ENCODE results near the gene OBP2A.

DNA sequence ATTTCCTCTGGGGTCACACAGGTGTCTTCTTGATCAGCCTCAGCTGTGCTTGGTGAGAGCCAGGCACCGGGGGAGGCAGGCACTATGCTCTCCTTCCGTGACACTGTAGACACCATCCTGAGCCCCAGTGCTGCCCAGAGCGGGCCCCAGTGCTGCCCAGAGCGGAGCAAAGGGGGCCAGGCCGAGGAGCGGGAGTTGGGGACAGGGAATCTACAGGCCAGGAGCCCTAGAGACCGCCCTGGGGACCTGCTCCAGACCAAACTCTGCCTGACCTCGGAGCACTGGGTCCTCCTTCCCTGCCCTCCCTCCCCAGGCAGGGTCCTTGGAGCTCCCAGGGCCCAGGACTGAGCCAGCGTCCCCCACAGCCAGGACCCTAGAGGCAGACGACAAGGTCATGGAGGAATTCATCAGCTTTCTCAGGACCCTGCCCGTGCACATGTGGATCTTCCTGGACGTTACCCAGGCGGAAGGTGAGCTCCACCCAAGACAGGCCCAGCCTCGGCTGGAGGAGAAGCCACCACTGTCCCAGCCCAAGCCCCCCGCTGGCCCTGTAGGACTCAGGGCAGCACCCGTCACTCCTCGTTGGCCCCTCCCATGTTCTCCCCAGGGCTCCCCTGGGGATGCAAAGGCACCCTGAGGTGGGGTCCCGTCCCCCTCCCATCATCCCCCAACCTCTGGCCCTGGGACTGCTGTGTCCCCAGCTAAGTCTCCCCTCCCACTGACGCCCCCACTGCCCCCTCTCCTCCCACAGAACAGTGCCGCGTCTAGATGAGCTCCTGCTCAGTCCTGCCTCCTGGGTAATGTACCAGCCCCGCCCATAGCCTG, 45.8 kb downstream of the OBP2A start:
- TF ChIP-seq, protein P1, sequence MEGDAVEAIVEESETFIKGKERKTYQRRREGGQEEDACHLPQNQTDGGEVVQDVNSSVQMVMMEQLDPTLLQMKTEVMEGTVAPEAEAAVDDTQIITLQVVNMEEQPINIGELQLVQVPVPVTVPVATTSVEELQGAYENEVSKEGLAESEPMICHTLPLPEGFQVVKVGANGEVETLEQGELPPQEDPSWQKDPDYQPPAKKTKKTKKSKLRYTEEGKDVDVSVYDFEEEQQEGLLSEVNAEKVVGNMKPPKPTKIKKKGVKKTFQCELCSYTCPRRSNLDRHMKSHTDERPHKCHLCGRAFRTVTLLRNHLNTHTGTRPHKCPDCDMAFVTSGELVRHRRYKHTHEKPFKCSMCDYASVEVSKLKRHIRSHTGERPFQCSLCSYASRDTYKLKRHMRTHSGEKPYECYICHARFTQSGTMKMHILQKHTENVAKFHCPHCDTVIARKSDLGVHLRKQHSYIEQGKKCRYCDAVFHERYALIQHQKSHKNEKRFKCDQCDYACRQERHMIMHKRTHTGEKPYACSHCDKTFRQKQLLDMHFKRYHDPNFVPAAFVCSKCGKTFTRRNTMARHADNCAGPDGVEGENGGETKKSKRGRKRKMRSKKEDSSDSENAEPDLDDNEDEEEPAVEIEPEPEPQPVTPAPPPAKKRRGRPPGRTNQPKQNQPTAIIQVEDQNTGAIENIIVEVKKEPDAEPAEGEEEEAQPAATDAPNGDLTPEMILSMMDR (IDR thresholded peaks at IDR 0.05; ENCODE audit: low read length), result no peak
- TF ChIP-seq EZH2phosphoT487 (IDR thresholded peaks at IDR 0.05; ENCODE audit: low read length), result no peak
- no peak for TF ChIP-seq EZH2 (optimal IDR thresholded peaks at IDR 0.05; ENCODE audit: low read depth, low read length)
